Neuron (in vitro differentiated cells): ENCODE results near the gene ENOSF1.

Experiments
- H2AFZ ChIP-seq: one replicate; pipeline ENCODE4 v1.6.1; 2013; ENCODE audit warnings: low read depth, mild to moderate bottlenecking, inconsistent platforms, low read length, moderate library complexity
- H3K27me3 ChIP-seq: one replicate; pipeline ENCODE4 v1.6.1; 2013; ENCODE audit warnings: low read length; ENCODE audit not compliant: insufficient read depth
- H3K36me3 ChIP-seq: one replicate; pipeline ENCODE4 v1.6.1; 2013; ENCODE audit warnings: low read length; ENCODE audit not compliant: insufficient read depth
- H3K4me1 ChIP-seq: one replicate; pipeline ENCODE4 v1.6.1; 2013; ENCODE audit warnings: low read length; ENCODE audit not compliant: insufficient read depth
- H3K4me3 ChIP-seq: 2 replicates; pipeline ENCODE4 v1.5.1; 2013; ENCODE audit warnings: mild to moderate bottlenecking, low read length, moderate library complexity
- H3K9me3 ChIP-seq: one replicate; pipeline ENCODE4 v1.6.1; 2013; ENCODE audit warnings: low read length

The ENOSF1 gene

GRCh38 chr18:717003-717402 is 4.6 kb upstream of the ENOSF1 start:
- peaks cover 5% of the 10 kb centered on the region for H3K9me3 ChIP-seq
- no peak overlapping the region for H2AFZ ChIP-seq
- H3K4me3 ChIP-seq: no peak overlapping the region
- H3K27me3 ChIP-seq: no peaks in the 10 kb centered on the region
- H3K4me1 ChIP-seq: no peaks in the 10 kb centered on the region
- peaks cover 2% of the 10 kb centered on the region for H3K36me3 ChIP-seq

- H3K4me3 ChIP-seq: no peak overlapping the region
Measured at GRCh38 chr18:715626-716025, 3.2 kb upstream of the ENOSF1 start.

GRCh38 chr18:713135-713490 is 683 bp upstream of the ENOSF1 start:
- no peaks in the 10 kb centered on the region for H3K36me3 ChIP-seq
- no peaks in the 10 kb centered on the region for H3K27me3 ChIP-seq
- no peak overlapping the region for H2AFZ ChIP-seq
- H3K9me3 ChIP-seq: peaks cover 5% of the 10 kb centered on the region
- no peak overlapping the region for H3K4me3 ChIP-seq
- H3K4me1 ChIP-seq: no peaks in the 10 kb centered on the region

More at GRCh38 chr18:715626-716025, 3.2 kb upstream of the ENOSF1 start:
- Histone ChIP-seq H3K27me3 (no peaks in the 10 kb centered on the region), H2AFZ (no peak overlapping the region), H3K9me3 (peaks cover 5% of the 10 kb centered on the region), H3K36me3 (peaks cover 2% of the 10 kb centered on the region), H3K4me1 (no peaks in the 10 kb centered on the region)

DNA sequence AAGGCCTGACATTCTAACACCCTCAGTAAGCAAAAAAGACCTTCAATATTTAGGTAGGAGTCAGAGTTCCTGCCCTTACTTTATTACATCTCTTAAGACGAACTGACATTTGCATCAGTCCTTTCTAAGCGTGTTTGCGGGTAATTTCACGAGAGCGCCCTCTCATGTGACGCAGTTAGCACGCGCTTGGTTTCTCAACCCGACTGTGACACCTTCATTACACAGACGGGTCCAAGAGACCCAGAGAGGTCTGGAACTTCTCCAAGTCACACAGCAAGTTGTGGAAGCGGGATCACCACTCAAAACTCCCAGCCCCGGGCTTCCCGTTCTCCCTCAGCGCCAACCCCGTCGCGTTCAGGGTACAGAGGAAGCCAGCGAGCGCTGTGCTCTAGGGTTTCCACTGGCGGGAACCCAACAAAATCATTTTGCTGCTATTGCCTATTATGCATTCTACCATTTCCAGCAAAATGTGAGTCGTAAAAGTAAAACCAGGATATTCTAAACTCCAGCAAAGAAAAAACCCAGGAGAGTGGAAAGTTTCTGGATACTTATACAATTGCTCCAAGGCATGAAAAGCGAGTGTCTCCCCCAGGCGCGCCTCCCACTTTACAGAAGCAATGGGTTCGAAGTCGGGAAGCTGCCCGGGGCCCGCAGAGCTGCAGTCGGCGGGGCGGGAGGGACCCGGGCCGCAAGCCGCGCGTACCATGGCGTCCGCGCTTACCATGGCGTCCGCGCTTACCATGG is 601 bp downstream of the ENOSF1 start:
- Histone ChIP-seq H3K4me1 (no peaks in the 10 kb centered on the region), H3K9me3 (peaks cover 5% of the 10 kb centered on the region), H3K4me3 (peak overlapping the region; percentile 43), H3K27me3 (no peaks in the 10 kb centered on the region), H2AFZ (peak overlapping the region; percentile 69), H3K36me3 (no peaks in the 10 kb centered on the region)

DNA sequence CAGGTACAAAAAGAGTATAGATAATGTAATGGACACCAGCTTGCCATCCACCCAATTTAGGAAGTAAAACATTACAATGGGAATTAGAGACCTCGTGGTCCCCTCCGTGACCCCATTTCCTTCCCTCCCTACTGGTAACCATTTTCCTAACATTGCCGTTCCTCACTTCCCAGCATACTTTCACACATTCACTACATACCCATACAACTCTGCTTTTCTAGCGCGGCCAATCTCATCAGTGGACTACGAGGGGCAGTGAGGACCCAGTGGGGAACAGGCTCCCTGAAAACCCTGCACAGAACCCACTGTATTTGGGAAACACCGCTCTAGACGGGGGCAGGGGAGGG is 1.1 kb downstream of the ENOSF1 start:
- H3K4me3 ChIP-seq: peak overlapping the region; percentile 43
- peaks cover 5% of the 10 kb centered on the region for H3K9me3 ChIP-seq
- H3K4me1 ChIP-seq: peaks cover 2% of the 10 kb centered on the region
- no peaks in the 10 kb centered on the region for H3K36me3 ChIP-seq
- H2AFZ ChIP-seq: peak overlapping the region; percentile 69
- H3K27me3 ChIP-seq: no peaks in the 10 kb centered on the region

- H3K36me3 ChIP-seq: no peaks in the 10 kb centered on the region
- no peak overlapping the region for H2AFZ ChIP-seq
- no peak overlapping the region for H3K4me3 ChIP-seq
- H3K27me3 ChIP-seq: no peaks in the 10 kb centered on the region
- peaks cover 7% of the 10 kb centered on the region for H3K4me1 ChIP-seq
- peaks cover 5% of the 10 kb centered on the region for H3K9me3 ChIP-seq
Measured at GRCh38 chr18:710418-711300, 1.8 kb downstream of the ENOSF1 start.

DNA sequence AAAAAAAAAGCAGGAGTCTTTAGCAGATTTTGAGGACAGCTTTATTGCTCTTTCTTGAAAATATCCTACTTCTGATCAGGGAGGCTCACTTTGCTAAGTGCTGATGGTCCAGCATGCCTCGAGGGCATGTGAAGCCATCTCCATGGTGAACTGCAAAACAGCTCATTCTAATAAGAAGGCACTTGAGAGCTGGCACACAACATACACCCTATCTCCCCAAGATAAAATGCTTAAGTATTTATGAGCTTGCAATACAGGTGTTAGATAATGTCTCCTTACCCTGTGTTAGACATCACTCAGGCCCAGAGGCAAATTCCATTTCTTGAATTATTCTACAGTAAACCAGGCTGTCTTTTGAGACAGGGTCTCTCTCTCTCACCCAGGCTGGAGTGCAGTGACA is 2.7 kb downstream of the ENOSF1 start:
- H3K9me3 ChIP-seq: peaks cover 5% of the 10 kb centered on the region

DNA sequence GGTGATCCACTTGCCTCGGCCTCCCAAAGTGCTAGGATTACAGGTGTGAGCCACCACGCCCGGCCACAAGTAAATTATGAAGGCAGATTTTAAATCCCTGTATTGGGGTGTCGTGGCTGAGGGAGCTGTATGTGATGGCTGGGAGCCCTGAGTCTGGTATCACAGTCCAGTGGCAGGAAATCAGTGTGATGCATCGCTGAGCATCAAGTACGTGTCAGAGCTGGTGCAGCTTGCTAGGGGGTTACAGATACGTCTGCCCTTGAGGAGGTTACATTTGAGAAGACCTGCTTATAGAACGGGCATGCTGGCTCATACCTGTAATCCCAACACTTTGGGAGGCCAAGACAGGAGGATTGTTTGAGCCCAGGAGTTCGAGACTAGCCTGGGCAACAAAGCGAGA is 4.3 kb downstream of the ENOSF1 start:
- Histone ChIP-seq H3K27me3 (no peaks in the 10 kb centered on the region), H3K36me3 (no peaks in the 10 kb centered on the region), H2AFZ (no peak overlapping the region), H3K4me3 (no peak overlapping the region), H3K9me3 (peaks cover 5% of the 10 kb centered on the region), H3K4me1 (peaks cover 7% of the 10 kb centered on the region)

More for the DNA sequence above, 2.7 kb downstream of the ENOSF1 start:
- H3K27me3 ChIP-seq: no peaks in the 10 kb centered on the region
- no peaks in the 10 kb centered on the region for H3K36me3 ChIP-seq
- no peak overlapping the region for H3K4me3 ChIP-seq
- H2AFZ ChIP-seq: no peak overlapping the region
- H3K4me1 ChIP-seq: peaks cover 7% of the 10 kb centered on the region

DNA sequence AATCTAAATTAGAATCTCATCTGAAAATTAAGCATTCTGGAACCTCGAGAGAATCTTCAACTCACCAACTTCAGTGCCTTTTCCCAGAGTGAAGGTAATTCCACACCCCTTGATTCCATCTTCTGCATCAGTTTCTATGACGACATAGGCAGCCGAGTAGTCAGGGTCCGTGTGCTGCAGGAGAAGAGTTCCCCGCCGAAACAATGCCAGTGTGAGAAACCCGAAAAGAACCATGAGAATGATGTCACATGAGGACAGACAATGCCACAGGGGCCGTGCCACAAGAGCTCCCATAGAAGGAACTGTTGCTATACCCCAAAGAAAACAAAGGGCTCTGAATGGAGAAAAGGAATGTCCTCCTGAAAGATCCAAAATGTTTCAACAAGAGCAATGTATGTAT is 6.0 kb downstream of the ENOSF1 start:
- Histone ChIP-seq H3K9me3 (no peaks in the 10 kb centered on the region), H3K27me3 (no peaks in the 10 kb centered on the region), H3K4me3 (no peak overlapping the region), H3K4me1 (peaks cover 7% of the 10 kb centered on the region), H2AFZ (no peak overlapping the region), H3K36me3 (no peaks in the 10 kb centered on the region)

DNA sequence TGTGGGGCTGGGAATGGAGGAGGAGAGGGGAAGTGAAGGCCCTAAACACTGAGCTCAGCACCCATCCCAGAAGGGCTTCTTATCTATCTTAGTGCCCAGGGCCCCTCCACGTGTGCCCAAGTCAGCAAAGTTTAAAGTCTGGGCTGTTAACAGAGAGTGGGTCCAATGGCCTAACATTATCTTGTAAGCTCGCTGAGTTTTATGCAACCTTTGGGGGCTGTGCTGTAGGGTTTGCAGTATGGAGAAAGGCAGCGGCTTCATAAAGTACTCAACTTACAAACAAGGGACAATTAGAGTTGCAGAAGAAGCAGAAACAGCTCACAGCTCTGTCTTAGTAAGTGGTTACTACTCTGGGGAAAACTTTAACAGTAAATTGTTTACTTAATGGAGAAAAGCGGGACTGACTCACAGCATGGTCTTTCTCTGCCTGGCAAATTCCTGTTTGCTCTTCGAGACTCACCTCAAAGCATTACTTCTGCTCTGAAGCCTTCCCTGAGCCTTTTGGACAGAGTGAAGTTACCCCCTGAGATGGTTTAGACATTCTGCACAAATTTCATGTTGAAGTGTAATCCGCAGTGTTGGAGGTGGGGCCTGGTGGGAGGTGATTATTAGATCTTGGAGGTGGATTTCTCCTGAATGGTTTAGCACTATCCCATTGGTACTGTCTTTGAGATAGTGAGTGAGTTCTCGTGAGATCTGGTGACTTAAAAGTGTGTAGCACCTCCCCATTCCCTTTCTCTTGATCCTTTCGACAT is 9.0 kb downstream of the ENOSF1 start:
- Histone ChIP-seq H2AFZ (no peak overlapping the region), H3K27me3 (no peaks in the 10 kb centered on the region), H3K4me3 (no peak overlapping the region), H3K9me3 (no peaks in the 10 kb centered on the region), H3K36me3 (no peaks in the 10 kb centered on the region), H3K4me1 (peaks cover 7% of the 10 kb centered on the region)

- peaks cover 2% of the 10 kb centered on the region for H3K4me1 ChIP-seq
- no peak overlapping the region for H3K4me3 ChIP-seq
- H3K36me3 ChIP-seq: no peaks in the 10 kb centered on the region
- no peak overlapping the region for H2AFZ ChIP-seq
- H3K9me3 ChIP-seq: no peaks in the 10 kb centered on the region
- no peaks in the 10 kb centered on the region for H3K27me3 ChIP-seq
Measured at GRCh38 chr18:697800-698199, 14.6 kb downstream of the ENOSF1 start.

GRCh38 chr18:697012-697411 is 15.4 kb downstream of the ENOSF1 start:
- Histone ChIP-seq H3K9me3 (no peaks in the 10 kb centered on the region), H3K27me3 (no peaks in the 10 kb centered on the region), H3K4me3 (no peak overlapping the region), H3K36me3 (no peaks in the 10 kb centered on the region), H3K4me1 (peaks cover 4% of the 10 kb centered on the region), H2AFZ (no peak overlapping the region)
